Common myeloid progenitor, CD34-positive (primary cell): Measurements from ENCODE around the gene RIMOC1.
A peak's percentile ranks its signal among the peaks of the same experiment; 100 is the strongest.

ENCODE experiments used
- CTCF ChIA-PET: fragments of 350-600 bp; sonication (Branson Sonifier 250); formaldehyde crosslinking; loops from one replicate; lab custom pipeline; 2021; ENCODE audit warnings: antibody characterized with exemption; lab: Charles Lee
- POLR2A ChIA-PET: fragments of 350-600 bp; sonication (Branson Sonifier 250); formaldehyde crosslinking; loops from one replicate; lab custom pipeline; 2021; ENCODE audit warnings: antibody characterized with exemption; lab: Charles Lee
- DNase-seq, 3 donors: peaks; one replicate each; pipeline versions ENCODE4 v3.0.0 to v3.0.0-alpha.2; 2013
- H3K27ac ChIP-seq, 2 experiments: 1 replicate in 1 of 2; 2 replicates in 1 of 2; pipeline ENCODE4 v1.7.0; 2013; ENCODE audit warnings: inconsistent platforms in 2 of 2, low read length in 2 of 2, mild to moderate bottlenecking in 2 of 2, low read depth in 1 of 2, moderate library complexity in 1 of 2; ENCODE audit not compliant: severe bottlenecking in 2 of 2, insufficient read depth in 1 of 2, poor library complexity in 1 of 2
- H3K27me3 ChIP-seq, 5 experiments: replicated peaks in 2 of 5; 1 replicate in 3 of 5; 2 replicates in 2 of 5; pipeline versions ENCODE4 v1.6.1 to v1.7.0; 2013; ENCODE audit warnings: low read length in 4 of 5, mild to moderate bottlenecking in 2 of 5, moderate library complexity in 2 of 5, inconsistent platforms in 1 of 5; ENCODE audit not compliant: insufficient read depth in 5 of 5, control insufficient read depth in 4 of 5
- H3K36me3 ChIP-seq, 4 experiments: 1 replicate in 2 of 4; 2 replicates in 2 of 4; pipeline versions ENCODE4 v1.6.1 to v1.7.0; 2013; ENCODE audit warnings: low read length in 3 of 4, control low read depth in 1 of 4, mild to moderate bottlenecking in 1 of 4; ENCODE audit not compliant: control insufficient read depth in 4 of 4, insufficient read depth in 4 of 4
- H3K4me1 ChIP-seq, 4 experiments: 1 replicate in 3 of 4; 2 replicates in 1 of 4; pipeline versions ENCODE4 v1.6.1 to v1.7.1; 2013; ENCODE audit warnings: low read length in 3 of 4, mild to moderate bottlenecking in 3 of 4, control low read depth in 1 of 4, inconsistent platforms in 1 of 4, moderate library complexity in 1 of 4; ENCODE audit not compliant: control insufficient read depth in 4 of 4, insufficient read depth in 4 of 4; ENCODE audit errors: control extremely low read depth in 1 of 4
- H3K4me3 ChIP-seq, 7 experiments: 1 replicate in 4 of 7; 2 replicates in 3 of 7; pipeline versions ENCODE4 v1.5.1 to v1.7.0; 2013; ENCODE audit warnings: mild to moderate bottlenecking in 7 of 7, low read length in 6 of 7, moderate library complexity in 6 of 7, inconsistent platforms in 2 of 7, low read depth in 2 of 7, control low read depth in 1 of 7; ENCODE audit not compliant: insufficient read depth in 4 of 7, control insufficient read depth in 1 of 7; ENCODE audit errors: extremely low read depth in 1 of 7
- H3K9me3 ChIP-seq, 5 experiments: 1 replicate in 4 of 5; 2 replicates in 1 of 5; pipeline versions ENCODE4 v1.6.1 to v1.7.1; 2013; ENCODE audit warnings: low read length in 4 of 5, mild to moderate bottlenecking in 2 of 5, inconsistent platforms in 1 of 5, low read depth in 1 of 5, moderate library complexity in 1 of 5; ENCODE audit not compliant: control insufficient read depth in 4 of 5, insufficient read depth in 2 of 5; ENCODE audit errors: control extremely low read depth in 1 of 5
- WGBS: methylation state at CpG from one replicate; pipeline ENCODE4 v1.1.5; 2013; ENCODE audit not compliant: insufficient coverage; 5-methylcytosine and 5-hydroxymethylcytosine counted together

Gene RIMOC1

GRCh38 chr5:41885286-41885685 is 18.9 kb upstream of the RIMOC1 start:
- POLR2A ChIA-PET = no interaction called here
- Histone ChIP-seq H3K36me3 (no peaks in the 10 kb centered on the region), H3K27me3 (peaks cover 0 to 10% (median 0%) of the 10 kb centered on the region in 5 experiments), H3K9me3 (no peaks in the 10 kb centered on the region), H3K4me1 (no peaks in the 10 kb centered on the region), H3K27ac (no peak overlapping the region), H3K4me3 (no peak overlapping the region)
- CTCF ChIA-PET = no interaction called here
- no peak for DNase-seq

DNA sequence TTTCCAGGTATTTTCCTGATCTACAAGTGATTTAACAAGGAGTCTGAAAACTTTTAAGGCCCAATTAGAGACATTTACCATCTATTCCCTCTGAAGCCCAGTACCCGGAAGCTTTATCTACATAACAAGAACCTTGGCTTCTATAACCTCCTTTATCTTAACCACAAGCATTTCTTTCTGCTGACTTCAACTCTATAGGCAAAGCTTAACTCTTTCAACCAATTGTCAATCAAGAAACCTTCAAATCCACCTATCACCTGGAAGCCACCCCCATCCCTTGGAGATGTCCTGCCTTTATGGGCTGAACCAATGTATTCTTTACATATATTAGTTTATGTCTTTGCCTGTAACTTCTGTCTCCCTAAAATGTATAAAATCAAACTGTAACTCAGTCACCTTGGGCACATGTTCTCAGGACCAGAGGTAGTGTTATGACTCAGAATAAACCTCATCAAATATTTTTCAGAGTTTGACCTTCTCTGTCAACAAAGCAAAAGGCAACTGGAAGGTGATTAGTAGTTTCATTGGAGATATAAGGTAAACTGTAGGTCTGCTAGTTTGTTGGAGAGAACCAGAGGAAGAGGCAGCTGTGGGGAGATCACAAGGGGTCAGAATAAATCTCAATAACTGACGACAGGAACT is 13.0 kb upstream of the RIMOC1 start:
- no peak overlapping the region for H3K27ac ChIP-seq
- CTCF ChIA-PET = no interaction called here

GRCh38 chr5:41892031-41892430 is 12.1 kb upstream of the RIMOC1 start:
- H3K9me3 ChIP-seq = no peaks in the 10 kb centered on the region
- ChIA-PET CTCF (no interaction called here), POLR2A (no interaction called here)
- no peak for DNase-seq
- peaks cover 10 to 31% (median 15%) of the 10 kb centered on the region in 5 experiments for H3K27me3 ChIP-seq
- H3K36me3 ChIP-seq = no peaks in the 10 kb centered on the region
- no peak overlapping the region for H3K27ac ChIP-seq
- H3K4me3 ChIP-seq = no peak overlapping the region
- H3K4me1 ChIP-seq = peaks cover 0 to 2% (median 0%) of the 10 kb centered on the region in 4 experiments

More for the DNA sequence above, 13.0 kb upstream of the RIMOC1 start:
- Histone ChIP-seq H3K27me3 (peaks cover 4 to 23% (median 7%) of the 10 kb centered on the region in 5 experiments), H3K9me3 (no peaks in the 10 kb centered on the region), H3K4me1 (peaks cover 0 to 2% (median 0%) of the 10 kb centered on the region in 4 experiments), H3K4me3 (no peak overlapping the region), H3K36me3 (no peaks in the 10 kb centered on the region)
- no peak for DNase-seq
- POLR2A ChIA-PET = no interaction called here
- WGBS = 100% methylated on average over 1 of the region's 2 CpGs

GRCh38 chr5:41893074-41893851 is 10.9 kb upstream of the RIMOC1 start:
- Histone ChIP-seq H3K27ac (no peak overlapping the region), H3K36me3 (no peaks in the 10 kb centered on the region), H3K9me3 (no peaks in the 10 kb centered on the region), H3K27me3 (peaks cover 10 to 38% (median 15%) of the 10 kb centered on the region in 5 experiments), H3K4me1 (peaks cover 0 to 2% (median 0%) of the 10 kb centered on the region in 4 experiments), H3K4me3 (no peak overlapping the region)
- ChIA-PET POLR2A (interaction anchor here (2.5 kb wide), 1 partner anchor 11 kb away, joined by 7 read pairs; the partner anchor contains the start of gene RIMOC1), CTCF (interaction anchor here (0.6 kb wide), 1 partner anchor 702 kb away, joined by 3 read pairs; no protein-coding TSS in a partner anchor)
- no peak for DNase-seq
- 90% methylated on average over 2 of the region's 3 CpGs for WGBS

DNA sequence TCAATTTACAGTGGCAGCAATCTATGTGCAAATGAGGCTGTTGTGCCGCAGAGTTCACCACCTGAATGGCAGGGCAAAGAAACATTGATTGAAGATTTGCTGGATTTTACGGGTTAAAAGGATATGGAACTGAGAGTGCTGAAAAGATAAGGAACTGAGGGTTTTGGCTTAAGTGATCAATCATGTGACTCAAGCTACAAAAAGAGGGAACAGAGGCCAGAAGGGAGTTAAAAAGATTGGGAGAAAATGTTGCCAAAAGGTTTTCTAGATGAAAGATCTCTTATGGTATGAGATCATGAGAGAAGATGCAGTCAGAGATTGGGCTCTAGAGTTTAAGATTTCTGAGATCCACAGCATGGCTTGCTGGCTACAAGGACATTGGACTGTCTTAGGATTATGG is 7.9 kb upstream of the RIMOC1 start:
- no peak for DNase-seq
- POLR2A ChIA-PET = no interaction called here
- H3K4me3 ChIP-seq = no peak overlapping the region
- CTCF ChIA-PET = no interaction called here
- peaks cover 12 to 41% (median 17%) of the 10 kb centered on the region in 5 experiments for H3K27me3 ChIP-seq
- peaks cover 0 to 2% (median 0%) of the 10 kb centered on the region in 4 experiments for H3K4me1 ChIP-seq
- no peak overlapping the region for H3K27ac ChIP-seq
- no peaks in the 10 kb centered on the region for H3K9me3 ChIP-seq
- no peaks in the 10 kb centered on the region for H3K36me3 ChIP-seq
- WGBS = 7% methylated on average over 2 of the region's 2 CpGs

DNA sequence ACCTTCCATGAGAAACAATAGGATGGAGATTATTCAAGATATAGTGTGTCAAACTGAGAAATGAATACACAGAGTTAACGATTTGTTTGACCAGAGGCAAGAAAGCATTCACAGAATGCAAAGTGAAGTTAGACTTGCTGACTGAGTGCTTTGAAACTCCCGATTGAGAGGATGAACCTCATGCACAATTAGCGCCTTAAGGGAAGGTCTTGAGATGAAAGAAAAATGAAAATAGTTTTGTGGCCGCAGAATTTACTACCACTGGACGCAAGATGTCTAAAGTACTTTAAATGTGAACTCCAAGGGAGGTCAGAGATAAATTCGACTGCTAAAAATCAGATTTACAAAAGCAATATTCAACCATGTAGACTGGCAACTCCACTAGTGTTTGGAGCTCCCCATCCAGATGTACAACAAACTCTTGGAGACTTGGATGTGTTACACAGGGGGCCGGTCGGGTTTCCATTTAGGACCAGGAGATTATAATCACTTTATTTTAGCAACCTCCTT is 707 bp upstream of the RIMOC1 start:
- peaks cover 10 to 22% (median 17%) of the 10 kb centered on the region in 4 experiments for H3K4me1 ChIP-seq
- ChIA-PET CTCF (interaction anchor here (0.8 to 1.4 kb wide), 4 partner anchors 9 to 47 kb away, joined by 3 to 6 read pairs (median 4); partner anchors contain the start of genes FBXO4 and OXCT1), POLR2A (interaction anchor here (1.0 to 2.2 kb wide), 4 partner anchors 9 to 1089 kb away, joined by 3 to 18 read pairs (median 5); partner anchors contain the start of gene FBXO4)
- H3K27ac ChIP-seq = peak overlapping the region; percentile 59 to 98
- H3K36me3 ChIP-seq = peaks cover 4 to 13% (median 7%) of the 10 kb centered on the region in 4 experiments
- DNase-seq = peak in 1 of 3 donors; percentile 1
- peak overlapping the region; percentile 78 to 98 (median 88) for H3K4me3 ChIP-seq
- H3K27me3 ChIP-seq = peaks cover 0 to 4% (median 2%) of the 10 kb centered on the region in 5 experiments
- no peaks in the 10 kb centered on the region for H3K9me3 ChIP-seq
- WGBS = 49% methylated on average over 4 of the region's 8 CpGs
